OCI-LY7 (cell line): ENCODE data around the gene YEATS4. TPM values are rescaled to one million over a fixed set of nuclear protein-coding genes. Genes with fewer than 3 reads are reported as not detected.
A peak's percentile ranks its signal among the peaks of the same experiment; 100 is the strongest.

ENCODE experiments used
- BruUV-seq: library from RNA; stranded (reverse); fragments of 400-500 nt; replicated peaks from 2 replicates; lab custom pipeline; 2021; lab: Mats Ljungman, UMichigan
- CTCF ChIA-PET: fragments of 300-600 bp; sonication (Branson Sonifier 250); formaldehyde crosslinking; loops from one replicate; lab custom pipeline; 2022; ENCODE audit warnings: antibody characterized with exemption; ENCODE audit not compliant: unreplicated experiment; lab: Charles Lee
- POLR2A ChIA-PET: fragments of 300-600 bp; sonication (Branson Sonifier 250); formaldehyde crosslinking; loops from one replicate; lab custom pipeline; 2022; ENCODE audit warnings: antibody characterized with exemption; lab: Charles Lee
- DNase-seq: peaks from one replicate; pipeline ENCODE4 v3.0.0-alpha.2; 2015; ENCODE audit warnings: low spot score
- H2AFZ ChIP-seq: fragments of 200-600 bp; sonication (generic), shearing (Covaris generic); 2 replicates; pipeline ENCODE4 v1.6.1; 2014; ENCODE audit warnings: mild to moderate bottlenecking, antibody characterized with exemption, low read length, moderate library complexity
- H3K27ac ChIP-seq: fragments of 200-600 bp; sonication (generic); 2 replicates; pipeline ENCODE4 v1.5.1; 2014; ENCODE audit warnings: mixed run types, low read depth, mild to moderate bottlenecking, moderate library complexity, low read length, inconsistent platforms; ENCODE audit not compliant: poor library complexity, severe bottlenecking
- H3K36me3 ChIP-seq: fragments of 200-600 bp; sonication (generic); 2 replicates; pipeline ENCODE4 v1.6.1; 2014; ENCODE audit warnings: mild to moderate bottlenecking, antibody characterized with exemption, low read length, moderate library complexity, mixed read lengths; ENCODE audit not compliant: insufficient read depth
- H3K4me1 ChIP-seq: fragments of 200-600 bp; sonication (generic); 2 replicates; pipeline ENCODE4 v1.5.1; 2014; ENCODE audit warnings: mild to moderate bottlenecking, low read length; ENCODE audit not compliant: insufficient read depth, poor library complexity, severe bottlenecking
- H3K4me2 ChIP-seq: fragments of 200-600 bp; sonication (generic); 2 replicates; pipeline ENCODE4 v1.6.1; 2014; ENCODE audit warnings: mild to moderate bottlenecking, low read length
- H3K4me3 ChIP-seq: fragments of 200-600 bp; sonication (generic); 2 replicates; pipeline ENCODE4 v1.5.1; 2014; ENCODE audit warnings: mild to moderate bottlenecking, low read depth, low read length; ENCODE audit not compliant: poor library complexity, severe bottlenecking
- H3K79me2 ChIP-seq: fragments of 200-600 bp; sonication (generic); 2 replicates; pipeline ENCODE4 v1.6.1; 2016; ENCODE audit warnings: low read depth, mild to moderate bottlenecking, low read length, moderate library complexity, mixed read lengths; ENCODE audit not compliant: insufficient read depth
- H3K9me2 ChIP-seq: fragments of 200-600 bp; sonication (generic); 2 replicates; pipeline ENCODE4 v1.6.1; 2016; ENCODE audit warnings: mild to moderate bottlenecking, low read length, mixed read lengths; ENCODE audit not compliant: insufficient read depth
- H3K9me3 ChIP-seq: fragments of 200-600 bp; sonication (generic); 2 replicates; pipeline ENCODE4 v1.6.1; 2014; ENCODE audit warnings: mild to moderate bottlenecking, mixed run types, low read length, mixed read lengths
- H4K20me1 ChIP-seq: fragments of 200-600 bp; sonication (generic); 2 replicates; pipeline ENCODE4 v1.6.1; 2014; ENCODE audit warnings: mild to moderate bottlenecking, antibody characterized with exemption, low read length, moderate library complexity, mixed read lengths; ENCODE audit not compliant: insufficient read depth
- EZH2phosphoT487 ChIP-seq: fragments of 200-600 bp; sonication (generic); IDR thresholded peaks from 2 replicates; pipeline ENCODE4 v1.6.1; 2018; ENCODE audit warnings: low read depth, borderline replicate concordance, mild to moderate bottlenecking, mixed run types, antibody characterized with exemption, low read length, moderate library complexity, mixed read lengths
- intact Hi-C: fragments of 100-400 bp; cut with micrococcal nuclease; formaldehyde crosslinking; loops from one replicate; pipeline ENCODE4 v1.10.0; 2022; ENCODE audit not compliant: unreplicated experiment
- total RNA-seq, 2 experiments: library from RNA; depleted of rRNA in 1 of 2; stranded (reverse); fragments of >200 nt in 1 of 2; shearing (Covaris generic) in 1 of 2; gene quantifications; 2 replicates each; pipeline ENCODE4 v1.2.3, GENCODE V29; 2014 to 2022
- TF ChIP-seq, protein P1 (sequence below): fragments of 200-600 bp; sonication (generic); conservative IDR thresholded peaks from 2 replicates; pipeline ENCODE4 v1.5.1; 2014; ENCODE audit warnings: mild to moderate bottlenecking, antibody characterized with exemption, low read length, moderate library complexity, mixed read lengths

YEATS4 gene
- total RNA-seq, 2 experiments from 2014 or later: 80.4 to 122 TPM

DNA sequence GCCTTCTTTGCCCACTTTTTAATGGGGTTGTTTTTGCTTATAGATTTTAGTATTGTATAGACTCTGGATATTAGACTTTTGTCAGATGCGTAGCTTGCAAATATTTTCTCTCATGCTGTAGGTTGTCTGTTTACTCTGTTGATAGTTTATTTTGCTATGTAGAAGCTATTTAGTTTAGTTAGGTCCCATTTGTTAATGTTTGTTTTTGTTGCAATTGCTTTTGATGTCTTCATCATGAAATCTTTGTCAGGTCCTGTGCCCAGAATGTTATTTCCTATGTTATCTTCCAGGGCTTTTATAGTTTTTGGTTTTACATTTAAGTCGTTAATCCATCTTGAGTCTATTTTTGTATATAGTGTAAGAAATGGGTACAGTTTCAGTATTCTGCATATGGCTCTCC is 41.3 kb upstream of the YEATS4 start:
- Histone ChIP-seq H3K9me3 (peaks cover 5% of the 10 kb centered on the region; the same call in 1 of the 2 replicates), H3K4me3 (no peak overlapping the region), H3K4me2 (no peak overlapping the region), H3K4me1 (peaks cover 8% of the 10 kb centered on the region), H2AFZ (no peak overlapping the region), H3K9me2 (no peaks in the 10 kb centered on the region), H3K27ac (no peak overlapping the region), H3K79me2 (no peaks in the 10 kb centered on the region), H4K20me1 (no peaks in the 10 kb centered on the region), H3K36me3 (no peaks in the 10 kb centered on the region)
- TF ChIP-seq EZH2phosphoT487: no peak
- TF ChIP-seq, protein P1, sequence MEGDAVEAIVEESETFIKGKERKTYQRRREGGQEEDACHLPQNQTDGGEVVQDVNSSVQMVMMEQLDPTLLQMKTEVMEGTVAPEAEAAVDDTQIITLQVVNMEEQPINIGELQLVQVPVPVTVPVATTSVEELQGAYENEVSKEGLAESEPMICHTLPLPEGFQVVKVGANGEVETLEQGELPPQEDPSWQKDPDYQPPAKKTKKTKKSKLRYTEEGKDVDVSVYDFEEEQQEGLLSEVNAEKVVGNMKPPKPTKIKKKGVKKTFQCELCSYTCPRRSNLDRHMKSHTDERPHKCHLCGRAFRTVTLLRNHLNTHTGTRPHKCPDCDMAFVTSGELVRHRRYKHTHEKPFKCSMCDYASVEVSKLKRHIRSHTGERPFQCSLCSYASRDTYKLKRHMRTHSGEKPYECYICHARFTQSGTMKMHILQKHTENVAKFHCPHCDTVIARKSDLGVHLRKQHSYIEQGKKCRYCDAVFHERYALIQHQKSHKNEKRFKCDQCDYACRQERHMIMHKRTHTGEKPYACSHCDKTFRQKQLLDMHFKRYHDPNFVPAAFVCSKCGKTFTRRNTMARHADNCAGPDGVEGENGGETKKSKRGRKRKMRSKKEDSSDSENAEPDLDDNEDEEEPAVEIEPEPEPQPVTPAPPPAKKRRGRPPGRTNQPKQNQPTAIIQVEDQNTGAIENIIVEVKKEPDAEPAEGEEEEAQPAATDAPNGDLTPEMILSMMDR: no peak
- intact Hi-C loops: no loop called here
- ChIA-PET CTCF (no interaction called here), POLR2A (no interaction called here)
- no TSS peak for BruUV-seq
- no peak for DNase-seq

DNA sequence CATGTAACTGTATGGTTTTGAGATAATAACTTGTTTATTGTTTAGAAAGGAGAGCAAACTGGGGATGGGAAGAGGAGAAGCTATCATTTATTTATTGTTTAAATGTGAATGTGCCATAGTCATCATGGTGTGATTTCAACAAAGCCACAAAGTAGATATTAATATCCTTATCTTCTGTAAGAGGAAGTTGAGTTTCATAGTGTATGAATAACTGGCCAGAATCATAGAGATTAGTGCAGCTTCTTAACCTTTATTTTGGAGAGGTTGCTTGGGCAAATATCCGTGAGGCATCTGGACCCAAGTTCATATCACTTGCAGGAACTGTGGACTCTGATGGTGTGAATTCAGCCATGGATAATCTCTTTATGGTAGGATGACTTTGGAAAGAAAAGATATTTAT is 38.2 kb upstream of the YEATS4 start:
- Histone ChIP-seq H3K27ac (no peak overlapping the region), H3K4me1 (peaks cover 8% of the 10 kb centered on the region), H3K9me2 (no peaks in the 10 kb centered on the region), H3K36me3 (no peaks in the 10 kb centered on the region), H4K20me1 (no peaks in the 10 kb centered on the region), H3K9me3 (peaks cover 5% of the 10 kb centered on the region; the same call in 1 of the 2 replicates), H2AFZ (0 out of 2 replicates have a peak overlapping the region, but pooled peaks have one; percentile 3), H3K4me2 (0 out of 2 replicates have a peak overlapping the region, but pooled peaks have one; percentile 20), H3K79me2 (no peaks in the 10 kb centered on the region), H3K4me3 (no peak overlapping the region)
- POLR2A ChIA-PET: interaction anchor here (0.5 to 3.7 kb wide), 6 partner anchors 9 to 263 kb away, joined by 3 to 14 read pairs (median 4); no protein-coding TSS in a partner anchor
- no peak for TF ChIP-seq EZH2phosphoT487
- TF ChIP-seq, protein P1: no peak
- CTCF ChIA-PET: no interaction called here
- BruUV-seq: no TSS peak
- no peak for DNase-seq
- intact Hi-C loops: no loop called here

DNA sequence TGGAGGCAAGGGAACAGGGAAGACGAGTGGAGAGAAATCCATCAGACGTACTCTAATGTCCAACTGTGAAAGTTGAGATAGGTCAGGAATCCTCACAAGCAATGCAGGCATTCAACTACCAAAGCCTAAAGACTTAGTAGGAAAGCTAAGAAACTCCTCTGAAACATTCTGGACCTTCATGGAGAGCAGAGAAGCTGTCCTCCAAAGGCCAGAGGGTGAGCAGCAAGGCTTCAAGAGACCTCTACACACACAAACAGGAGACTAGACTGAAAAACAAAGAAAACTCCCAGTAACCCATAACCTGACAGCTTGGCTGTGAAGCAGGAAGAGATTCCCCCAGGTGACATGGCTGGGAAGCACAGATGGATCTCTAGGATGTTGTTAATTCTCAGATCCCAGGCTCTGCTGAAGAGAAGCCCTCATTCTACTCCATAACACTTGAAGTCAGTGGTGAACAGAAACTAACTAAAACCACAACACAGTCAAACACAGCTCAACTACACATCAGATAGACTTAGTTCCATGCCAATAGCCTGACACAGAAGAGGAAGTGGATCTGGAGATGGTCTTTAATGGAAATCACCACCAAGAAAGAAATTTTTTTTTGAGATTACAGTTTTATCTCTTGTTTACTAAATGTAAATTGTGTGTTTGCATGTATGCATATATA is 34.6 kb upstream of the YEATS4 start:
- Histone ChIP-seq H3K4me3 (no peak overlapping the region), H3K4me1 (peaks cover 28% of the 10 kb centered on the region), H3K9me2 (no peaks in the 10 kb centered on the region), H3K79me2 (no peaks in the 10 kb centered on the region), H2AFZ (no peak overlapping the region), H3K4me2 (no peak overlapping the region), H4K20me1 (no peaks in the 10 kb centered on the region), H3K9me3 (no peaks in the 10 kb centered on the region), H3K36me3 (no peaks in the 10 kb centered on the region), H3K27ac (no peak overlapping the region)
- DNase-seq: no peak
- intact Hi-C loops: no loop called here
- no peak for TF ChIP-seq EZH2phosphoT487
- TF ChIP-seq, protein P1: no peak
- POLR2A ChIA-PET: interaction anchor here (0.6 to 0.9 kb wide), 2 partner anchors 10 to 154 kb away, joined by 3 to 4 read pairs; no protein-coding TSS in a partner anchor
- CTCF ChIA-PET: no interaction called here
- no TSS peak for BruUV-seq
